Ishikawa (cell line): ENCODE data around the gene RIC1.

Experiments used
- CEBPB ChIP-seq: IDR thresholded peaks from 2 replicates; pipeline ENCODE4 v1.6.1; 2012
- CREB1 ChIP-seq: IDR thresholded peaks from 2 replicates; pipeline ENCODE4 v1.6.1; 2012; ENCODE audit warnings: low read depth
- EGR1 ChIP-seq: IDR thresholded peaks from 2 replicates; pipeline ENCODE4 v1.6.1; 2012
- EP300 ChIP-seq: IDR thresholded peaks from 2 replicates; pipeline ENCODE4 v1.6.1; 2012; ENCODE audit warnings: borderline replicate concordance
- FOXM1 ChIP-seq: IDR thresholded peaks from 2 replicates; pipeline ENCODE4 v1.6.1; 2012; ENCODE audit warnings: low read depth, borderline replicate concordance
- NFIC ChIP-seq: IDR thresholded peaks from 2 replicates; pipeline ENCODE4 v1.6.1; 2012
- RAD21 ChIP-seq: IDR thresholded peaks from 2 replicates; pipeline ENCODE4 v1.6.1; 2012; ENCODE audit warnings: low read depth
- TAF1 ChIP-seq: IDR thresholded peaks from 2 replicates; pipeline ENCODE4 v1.6.1; 2012; ENCODE audit warnings: low read depth, mild to moderate bottlenecking
- TCF12 ChIP-seq: IDR thresholded peaks from 2 replicates; pipeline ENCODE4 v1.6.1; 2012; ENCODE audit warnings: low read depth
- TEAD4 ChIP-seq: IDR thresholded peaks from 2 replicates; pipeline ENCODE4 v1.6.1; 2012
- YY1 ChIP-seq: IDR thresholded peaks from 2 replicates; pipeline ENCODE4 v1.6.1; 2012; ENCODE audit warnings: low read depth
- ZBTB7A ChIP-seq: IDR thresholded peaks from 2 replicates; pipeline ENCODE4 v1.6.1; 2012; ENCODE audit warnings: low read depth
- TF ChIP-seq, protein P1 (sequence below): IDR thresholded peaks from 2 replicates; pipeline ENCODE4 v1.6.1; 2012
- TF ChIP-seq, protein P2 (sequence below): IDR thresholded peaks from 2 replicates; pipeline ENCODE4 v1.6.1; 2012
- TF ChIP-seq, protein P3 (sequence below): IDR thresholded peaks from 2 replicates; pipeline ENCODE4 v1.6.1; 2012; ENCODE audit warnings: low read depth, mild to moderate bottlenecking

RIC1 gene

DNA sequence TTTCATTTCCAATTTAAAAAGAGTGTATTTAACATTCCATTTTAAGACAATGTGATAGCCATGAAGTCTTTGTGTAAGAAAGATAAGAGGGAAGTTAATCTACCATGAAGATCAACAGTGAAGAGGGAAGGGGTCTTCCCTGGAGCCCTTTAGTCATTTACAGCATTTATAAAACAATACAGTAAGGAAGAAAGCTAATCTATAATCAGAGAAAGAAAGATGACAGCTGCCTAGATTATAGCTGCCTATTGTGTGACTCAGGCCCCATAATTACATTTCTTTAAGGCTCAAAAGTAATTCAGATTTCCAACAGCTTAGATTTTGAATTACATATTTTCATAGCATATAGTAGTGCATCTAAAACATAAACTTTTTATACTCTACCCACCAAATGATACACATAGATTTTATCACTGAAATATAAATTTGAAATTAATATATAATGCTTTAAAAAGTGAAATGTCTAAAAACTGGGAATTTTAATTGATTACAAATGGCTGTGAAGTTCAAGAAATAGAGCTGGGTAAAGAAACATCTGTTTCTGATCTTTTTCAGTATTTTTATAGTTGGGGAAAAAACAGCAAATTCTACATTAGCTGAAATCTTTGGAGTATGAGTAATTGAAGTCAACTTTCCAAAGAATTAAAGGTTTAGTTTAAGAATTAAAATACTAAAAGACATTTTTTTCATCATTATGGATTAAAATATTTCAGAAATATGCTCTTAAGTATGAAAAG, 89.6 kb downstream of the RIC1 start:
- TF ChIP-seq TEAD4 = no peak
- TF ChIP-seq ZBTB7A = no peak

DNA sequence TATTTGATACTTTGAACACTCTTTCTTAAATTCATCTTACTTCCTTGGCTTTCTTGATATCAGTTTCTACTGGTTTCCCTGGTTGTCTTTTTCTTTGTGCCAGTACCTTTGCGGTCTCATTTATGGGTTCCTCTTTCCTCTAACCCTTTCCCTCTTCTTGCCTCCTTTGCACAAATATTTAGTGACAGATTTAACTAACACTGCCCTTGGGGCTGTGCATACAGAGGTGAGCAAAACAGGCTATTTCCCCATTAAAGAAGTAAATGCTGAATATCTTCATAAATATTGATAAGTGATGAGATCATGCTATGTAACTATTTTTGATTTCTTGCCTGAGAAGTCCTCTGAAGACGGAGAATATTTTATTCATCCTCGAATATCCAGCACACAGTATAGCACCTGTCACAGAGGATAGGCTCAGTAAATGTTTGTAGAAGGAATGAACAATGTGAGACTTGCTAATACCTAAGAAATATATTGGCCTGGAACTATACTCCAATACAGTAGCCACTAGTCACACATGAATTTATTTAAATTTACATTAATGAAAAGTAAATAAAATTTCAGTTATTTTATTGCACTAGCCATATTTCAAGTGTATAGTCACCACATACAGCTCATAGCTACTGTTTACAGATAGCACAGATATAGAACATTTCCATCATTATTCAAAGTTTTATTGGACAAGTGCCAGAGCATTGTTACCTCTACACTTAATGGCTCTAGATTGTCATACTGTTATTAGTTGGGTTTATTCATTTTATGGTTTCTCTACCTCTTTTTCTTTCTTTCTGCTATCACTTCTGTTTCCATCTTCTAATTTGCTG, 90.4 kb downstream of the RIC1 start:
- TF ChIP-seq, protein P1, sequence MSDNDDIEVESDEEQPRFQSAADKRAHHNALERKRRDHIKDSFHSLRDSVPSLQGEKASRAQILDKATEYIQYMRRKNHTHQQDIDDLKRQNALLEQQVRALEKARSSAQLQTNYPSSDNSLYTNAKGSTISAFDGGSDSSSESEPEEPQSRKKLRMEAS = no peak
- TF ChIP-seq NFIC = peak; percentile 37; the same call in 1 of the 2 replicates

DNA sequence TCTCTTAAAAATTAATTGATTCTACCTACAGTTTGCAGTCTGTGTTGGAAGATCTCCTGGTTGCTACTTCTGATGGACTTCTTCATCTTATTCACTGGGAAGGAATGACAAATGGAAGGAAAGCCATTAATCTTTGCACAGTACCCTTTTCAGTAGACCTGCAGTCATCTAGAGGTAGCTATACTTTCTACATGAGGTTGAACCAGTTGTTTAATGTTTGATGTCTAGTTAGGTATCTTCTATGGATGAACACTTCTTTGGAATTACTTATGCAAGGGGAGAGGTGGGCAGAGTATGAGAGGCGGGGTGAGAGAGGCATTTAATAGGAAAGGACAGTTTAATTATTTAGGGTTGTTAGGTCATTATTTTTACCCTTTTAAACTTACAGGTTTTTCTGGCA, 91.2 kb downstream of the RIC1 start:
- no peak for TF ChIP-seq FOXM1
- TF ChIP-seq, protein P1 = no peak
- no peak for TF ChIP-seq RAD21
- TF ChIP-seq ZBTB7A = no peak
- no peak for TF ChIP-seq TCF12
- TF ChIP-seq NFIC = no peak
- TF ChIP-seq CREB1 = no peak
- TF ChIP-seq, protein P2, sequence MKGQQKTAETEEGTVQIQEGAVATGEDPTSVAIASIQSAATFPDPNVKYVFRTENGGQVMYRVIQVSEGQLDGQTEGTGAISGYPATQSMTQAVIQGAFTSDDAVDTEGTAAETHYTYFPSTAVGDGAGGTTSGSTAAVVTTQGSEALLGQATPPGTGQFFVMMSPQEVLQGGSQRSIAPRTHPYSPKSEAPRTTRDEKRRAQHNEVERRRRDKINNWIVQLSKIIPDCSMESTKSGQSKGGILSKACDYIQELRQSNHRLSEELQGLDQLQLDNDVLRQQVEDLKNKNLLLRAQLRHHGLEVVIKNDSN = no peak
- no peak for TF ChIP-seq EGR1
- TF ChIP-seq TEAD4 = no peak
- no peak for TF ChIP-seq EP300
- no peak for TF ChIP-seq TAF1
- no peak for TF ChIP-seq YY1
- TF ChIP-seq CEBPB = no peak
- TF ChIP-seq, protein P3, sequence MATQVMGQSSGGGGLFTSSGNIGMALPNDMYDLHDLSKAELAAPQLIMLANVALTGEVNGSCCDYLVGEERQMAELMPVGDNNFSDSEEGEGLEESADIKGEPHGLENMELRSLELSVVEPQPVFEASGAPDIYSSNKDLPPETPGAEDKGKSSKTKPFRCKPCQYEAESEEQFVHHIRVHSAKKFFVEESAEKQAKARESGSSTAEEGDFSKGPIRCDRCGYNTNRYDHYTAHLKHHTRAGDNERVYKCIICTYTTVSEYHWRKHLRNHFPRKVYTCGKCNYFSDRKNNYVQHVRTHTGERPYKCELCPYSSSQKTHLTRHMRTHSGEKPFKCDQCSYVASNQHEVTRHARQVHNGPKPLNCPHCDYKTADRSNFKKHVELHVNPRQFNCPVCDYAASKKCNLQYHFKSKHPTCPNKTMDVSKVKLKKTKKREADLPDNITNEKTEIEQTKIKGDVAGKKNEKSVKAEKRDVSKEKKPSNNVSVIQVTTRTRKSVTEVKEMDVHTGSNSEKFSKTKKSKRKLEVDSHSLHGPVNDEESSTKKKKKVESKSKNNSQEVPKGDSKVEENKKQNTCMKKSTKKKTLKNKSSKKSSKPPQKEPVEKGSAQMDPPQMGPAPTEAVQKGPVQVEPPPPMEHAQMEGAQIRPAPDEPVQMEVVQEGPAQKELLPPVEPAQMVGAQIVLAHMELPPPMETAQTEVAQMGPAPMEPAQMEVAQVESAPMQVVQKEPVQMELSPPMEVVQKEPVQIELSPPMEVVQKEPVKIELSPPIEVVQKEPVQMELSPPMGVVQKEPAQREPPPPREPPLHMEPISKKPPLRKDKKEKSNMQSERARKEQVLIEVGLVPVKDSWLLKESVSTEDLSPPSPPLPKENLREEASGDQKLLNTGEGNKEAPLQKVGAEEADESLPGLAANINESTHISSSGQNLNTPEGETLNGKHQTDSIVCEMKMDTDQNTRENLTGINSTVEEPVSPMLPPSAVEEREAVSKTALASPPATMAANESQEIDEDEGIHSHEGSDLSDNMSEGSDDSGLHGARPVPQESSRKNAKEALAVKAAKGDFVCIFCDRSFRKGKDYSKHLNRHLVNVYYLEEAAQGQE = no peak

DNA sequence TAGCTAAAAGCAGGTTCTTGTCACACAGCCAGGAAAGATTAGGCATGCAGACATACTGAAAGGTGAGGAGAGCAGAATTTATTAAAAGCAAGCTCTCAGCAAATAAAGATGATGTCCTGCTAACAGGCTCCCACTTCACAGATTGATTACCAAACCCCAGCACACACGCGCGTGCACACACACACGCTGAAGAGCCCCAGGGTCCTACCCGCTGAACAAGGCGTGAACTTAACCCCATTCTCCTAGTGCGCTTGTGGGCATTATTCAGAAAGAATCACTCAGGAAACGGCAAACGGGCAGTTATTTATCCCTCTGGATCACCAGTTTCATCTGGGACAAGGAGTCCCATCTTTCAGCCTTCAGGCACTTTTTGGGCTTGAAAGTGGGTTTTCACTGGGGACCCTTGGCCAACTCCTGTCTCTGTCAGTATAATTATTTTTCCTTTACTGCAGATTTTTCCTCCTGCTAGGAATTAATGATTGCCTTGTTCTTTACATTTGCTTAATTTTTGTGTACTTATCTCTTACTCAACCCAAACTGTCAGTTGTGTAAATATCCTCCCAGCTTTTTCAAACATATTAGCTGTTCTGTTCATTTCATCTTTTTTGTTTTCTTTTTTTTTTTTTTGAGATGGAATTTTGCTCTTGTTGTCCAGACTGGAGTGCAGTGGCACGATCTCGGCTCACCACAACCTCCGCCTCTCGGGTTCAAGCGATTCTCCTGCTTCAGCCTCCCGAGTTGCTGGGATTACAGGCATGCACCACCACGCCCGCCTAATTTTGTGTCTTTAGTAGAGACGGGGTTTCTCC, 92.6 kb downstream of the RIC1 start:
- TF ChIP-seq, protein P3 = no peak
- TF ChIP-seq, protein P2 = no peak
- no peak for TF ChIP-seq TEAD4
- TF ChIP-seq TCF12 = no peak
- no peak for TF ChIP-seq ZBTB7A

DNA sequence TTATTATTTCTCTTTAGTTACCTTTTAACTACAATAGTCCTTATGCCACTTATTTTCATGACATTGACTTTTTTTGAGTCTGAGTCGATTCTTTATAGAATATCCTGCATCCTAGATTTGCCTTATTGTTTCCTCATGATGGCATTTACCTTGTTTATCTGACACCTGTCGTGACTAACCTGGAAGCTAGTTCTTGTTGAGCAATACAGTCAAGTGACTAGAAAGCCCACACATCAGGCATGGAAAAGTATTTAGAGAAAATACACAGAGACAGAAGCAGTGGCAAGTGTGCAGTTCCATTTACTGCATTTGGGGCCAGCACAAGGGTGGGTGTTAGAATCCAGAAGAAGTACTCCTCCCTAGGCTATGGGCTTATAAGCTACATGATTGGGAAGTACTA, 106.2 kb downstream of the RIC1 start:
- TF ChIP-seq EGR1 (no peak), EP300 (no peak), FOXM1 (no peak), ZBTB7A (no peak), CEBPB (no peak), CREB1 (no peak), TCF12 (no peak), RAD21 (no peak), NFIC (no peak), YY1 (no peak), TAF1 (no peak)
- TF ChIP-seq, protein P3 = no peak
- TF ChIP-seq, protein P2 = no peak
